Fibroblast of mammary gland (primary cell): ENCODE results near the gene RCBTB1.

ENCODE experiments used
- DNase-seq: peaks from one replicate; pipeline ENCODE4 v3.0.0-alpha.2; 2010; ENCODE audit warnings: low read depth
- H3K4me3 ChIP-seq: 2 replicates; pipeline ENCODE4 v1.5.1; 2011; ENCODE audit warnings: low read depth, mild to moderate bottlenecking, low read length, moderate library complexity; ENCODE audit not compliant: control insufficient read depth
- CTCF ChIP-seq: conservative IDR thresholded peaks from 2 replicates; pipeline ENCODE4 v1.5.1; 2011; ENCODE audit warnings: low read depth, low read length, inconsistent platforms; ENCODE audit not compliant: control insufficient read depth, insufficient read depth

Gene RCBTB1

GRCh38 chr13:49543656-49544055 lies 41.7 kb downstream of the RCBTB1 start:
- no peak for TF ChIP-seq CTCF
- DNase-seq: no peak
- H3K4me3 ChIP-seq: no peak overlapping the region

GRCh38 chr13:49540552-49540951 lies 44.8 kb downstream of the RCBTB1 start:
- H3K4me3 ChIP-seq: no peak overlapping the region
- DNase-seq: peak; percentile 5
- TF ChIP-seq CTCF: no peak

- no peak for DNase-seq
- H3K4me3 ChIP-seq: no peak overlapping the region
- no peak for TF ChIP-seq CTCF
These were observed 45.6 kb downstream of the RCBTB1 start for GRCh38 chr13:49539746-49540145.

GRCh38 chr13:49539313-49539712 lies 46.0 kb downstream of the RCBTB1 start:
- H3K4me3 ChIP-seq: no peak overlapping the region

GRCh38 chr13:49538404-49538803 lies 47.0 kb downstream of the RCBTB1 start:
- TF ChIP-seq CTCF: no peak
- no peak overlapping the region for H3K4me3 ChIP-seq

More at GRCh38 chr13:49539313-49539712, 46.0 kb downstream of the RCBTB1 start:
- DNase-seq: peak; percentile 15
- TF ChIP-seq CTCF: no peak

GRCh38 chr13:49536144-49536873 lies 49.0 kb downstream of the RCBTB1 start:
- H3K4me3 ChIP-seq: no peak overlapping the region
- DNase-seq: no peak
- no peak for TF ChIP-seq CTCF

More at GRCh38 chr13:49538404-49538803, 47.0 kb downstream of the RCBTB1 start:
- no peak for DNase-seq

GRCh38 chr13:49533591-49534269 lies 51.6 kb downstream of the RCBTB1 start:
- H3K4me3 ChIP-seq: no peak overlapping the region
- TF ChIP-seq CTCF: no peak
- no peak for DNase-seq
